Aorta (tissue), 5 donors: ENCODE data around the gene CACNA1B. TPM values are rescaled to one million over a fixed set of nuclear protein-coding genes. Genes with fewer than 3 reads are reported as not detected.

Experiments used
- ATAC-seq: fragments of 200-7000 bp; cut with Tn5 transposase; one replicate; pipeline ENCODE4 v1.9.1; 2022; ENCODE audit warnings: moderate library complexity; ENCODE audit not compliant: low FRiP score
- DNase-seq, 2 donors: peaks; one replicate each; pipeline ENCODE4 v3.0.0-alpha.2; 2020
- H3K27ac ChIP-seq, 2 donors: one replicate each; pipeline ENCODE4 v1.5.1; 2013; ENCODE audit warnings: low read length in 2 of 2, mild to moderate bottlenecking in 2 of 2, moderate library complexity in 2 of 2, control low read depth in 1 of 2, inconsistent platforms in 1 of 2, low read depth in 1 of 2
- H3K27me3 ChIP-seq, 2 donors: one replicate each; pipeline ENCODE4 v1.6.1; 2013; ENCODE audit warnings: control low read depth in 1 of 2, low read length in 1 of 2, mild to moderate bottlenecking in 1 of 2, moderate library complexity in 1 of 2; ENCODE audit not compliant: insufficient read depth in 2 of 2, control insufficient read depth in 1 of 2
- H3K36me3 ChIP-seq, 2 donors: one replicate each; pipeline ENCODE4 v1.6.1; 2013; ENCODE audit warnings: control low read depth in 1 of 2, low read length in 1 of 2, mild to moderate bottlenecking in 1 of 2; ENCODE audit not compliant: insufficient read depth in 2 of 2, control insufficient read depth in 1 of 2
- H3K4me1 ChIP-seq, 2 donors: one replicate each; pipeline ENCODE4 v1.6.1; 2013; ENCODE audit warnings: low read length in 2 of 2, control low read depth in 1 of 2, mild to moderate bottlenecking in 1 of 2, moderate library complexity in 1 of 2; ENCODE audit not compliant: insufficient read depth in 2 of 2, control insufficient read depth in 1 of 2
- H3K4me3 ChIP-seq, 2 donors: one replicate each; pipeline ENCODE4 v1.5.1; 2013; ENCODE audit warnings: low read length in 2 of 2, control low read depth in 1 of 2, mild to moderate bottlenecking in 1 of 2
- H3K9me3 ChIP-seq: one replicate; pipeline ENCODE4 v1.6.1; 2013; ENCODE audit warnings: mild to moderate bottlenecking, low read length; ENCODE audit not compliant: control insufficient read depth
- WGBS, 2 donors: extraction: QIAGEN DNeasy Blood & Tissue Kit; methylation state at CpG; one replicate each; pipeline ENCODE4 v1.1.7; 2013; 5-methylcytosine and 5-hydroxymethylcytosine counted together
- intact Hi-C, 2 donors: fragments of 100-400 bp; cut with DNase I; formaldehyde crosslinking; loops; one replicate each; pipeline versions ENCODE4 v1.14.2 to v1.15.0; 2022
- polyA plus RNA-seq, 2 donors: library from polyadenylated mRNA; stranded (reverse); fragments of 200-250 nt; gene quantifications; one replicate each; pipeline ENCODE4 v1.2.3, GENCODE V29; 2013
- total RNA-seq, 2 donors: library from RNA; stranded (reverse); fragmentation: NEBNext Ultra II Directional; extraction: Animal tissue kit (Norgen Biotek cat#: 25700); gene quantifications; one replicate each; pipeline ENCODE4 v1.2.1, GENCODE V29; 2021
- donor health status: healthy with polysubstance abuse.
- donor health status: Bipolar disorder and iron deficiency.
- donor health status: DM: no; HTN: no; CAD: no.
- donor health status: DM: no; HTN: no; CAD: no.
- donor health status: DM: yes; HTN: yes; CAD: no.

The CACNA1B gene
- total and polyA plus RNA-seq, 4 donors, result under 0.01 to 0.05 (median 0.03) TPM; not detected in 1

GRCh38 chr9:138049779-138050471 is 172.3 kb downstream of the CACNA1B start:
- intact Hi-C loops, result no loop called here
- peak in 1 of 2 donors; percentile 67 for DNase-seq
- Histone ChIP-seq H3K4me1 (no peaks in the 10 kb centered on the region), H3K27me3 (no peaks in the 10 kb centered on the region), H3K27ac (no peak overlapping the region), H3K36me3 (no peaks in the 10 kb centered on the region), H3K4me3 (no peak overlapping the region), H3K9me3 (no peaks in the 10 kb centered on the region)
- 64 to 68% methylated on average over 24 of the region's 24 CpGs for WGBS, 2 donors
- no peak for ATAC-seq

GRCh38 chr9:138050472-138051330 is 173.1 kb downstream of the CACNA1B start:
- Histone ChIP-seq H3K36me3 (no peaks in the 10 kb centered on the region), H3K4me3 (no peak overlapping the region), H3K4me1 (no peaks in the 10 kb centered on the region), H3K9me3 (no peaks in the 10 kb centered on the region), H3K27me3 (no peaks in the 10 kb centered on the region), H3K27ac (no peak overlapping the region)
- intact Hi-C loops, result no loop called here
- 70 to 72% methylated on average over 13 of the region's 13 CpGs for WGBS, 2 donors
- ATAC-seq (no peak), DNase-seq (peak in 1 of 2 donors; percentile 43)

GRCh38 chr9:138051586-138052321 is 174.2 kb downstream of the CACNA1B start:
- no peak overlapping the region for H3K4me3 ChIP-seq
- H3K27ac ChIP-seq, result no peak overlapping the region
- peak; percentile 6 to 68 for DNase-seq
- no peak for ATAC-seq
- no peaks in the 10 kb centered on the region for H3K36me3 ChIP-seq
- H3K27me3 ChIP-seq, result no peaks in the 10 kb centered on the region
- H3K9me3 ChIP-seq, result no peaks in the 10 kb centered on the region
- H3K4me1 ChIP-seq, result no peaks in the 10 kb centered on the region
- intact Hi-C loops, result no loop called here
- 76 to 79% methylated on average over 14 to 15 of the region's 15 CpGs for WGBS, 2 donors

GRCh38 chr9:138052322-138052615 is 174.7 kb downstream of the CACNA1B start:
- Histone ChIP-seq H3K4me1 (no peaks in the 10 kb centered on the region), H3K4me3 (no peak overlapping the region), H3K9me3 (no peaks in the 10 kb centered on the region), H3K27ac (no peak overlapping the region), H3K27me3 (no peaks in the 10 kb centered on the region), H3K36me3 (no peaks in the 10 kb centered on the region)
- DNase-seq (peak; percentile 11 to 40), ATAC-seq (no peak)
- intact Hi-C loops, result no loop called here
- 87 to 92% methylated on average over 4 of the region's 4 CpGs for WGBS, 2 donors

GRCh38 chr9:138052635-138053320 is 175.2 kb downstream of the CACNA1B start:
- H3K4me1 ChIP-seq, result no peaks in the 10 kb centered on the region
- DNase-seq, result peak; percentile 29 to 62
- H3K27ac ChIP-seq, result no peak overlapping the region
- intact Hi-C loops, result no loop called here
- no peaks in the 10 kb centered on the region for H3K36me3 ChIP-seq
- H3K9me3 ChIP-seq, result no peaks in the 10 kb centered on the region
- no peaks in the 10 kb centered on the region for H3K27me3 ChIP-seq
- 79 to 84% methylated on average over 12 of the region's 12 CpGs for WGBS, 2 donors
- peak; percentile 42 for ATAC-seq
- H3K4me3 ChIP-seq, result no peak overlapping the region

GRCh38 chr9:138053321-138053868 is 175.8 kb downstream of the CACNA1B start:
- ATAC-seq (peak; percentile 41), DNase-seq (peak; percentile 24 to 33)
- WGBS, 2 donors, result 82 to 83% methylated on average over 7 of the region's 7 CpGs
- Histone ChIP-seq H3K9me3 (no peaks in the 10 kb centered on the region), H3K27me3 (no peaks in the 10 kb centered on the region), H3K36me3 (no peaks in the 10 kb centered on the region), H3K27ac (no peak overlapping the region), H3K4me3 (no peak overlapping the region), H3K4me1 (no peaks in the 10 kb centered on the region)
- intact Hi-C loops, result no loop called here

GRCh38 chr9:138053996-138054752 is 176.6 kb downstream of the CACNA1B start:
- Histone ChIP-seq H3K4me1 (no peaks in the 10 kb centered on the region), H3K36me3 (no peaks in the 10 kb centered on the region), H3K4me3 (no peak overlapping the region), H3K27me3 (no peaks in the 10 kb centered on the region), H3K27ac (no peak overlapping the region), H3K9me3 (no peaks in the 10 kb centered on the region)
- ATAC-seq, result no peak
- intact Hi-C loops, result no loop called here
- peak; percentile 29 to 51 for DNase-seq
- 63 to 70% methylated on average over 16 of the region's 16 CpGs for WGBS, 2 donors
